ENCODE results near the gene SETD7.

DNA sequence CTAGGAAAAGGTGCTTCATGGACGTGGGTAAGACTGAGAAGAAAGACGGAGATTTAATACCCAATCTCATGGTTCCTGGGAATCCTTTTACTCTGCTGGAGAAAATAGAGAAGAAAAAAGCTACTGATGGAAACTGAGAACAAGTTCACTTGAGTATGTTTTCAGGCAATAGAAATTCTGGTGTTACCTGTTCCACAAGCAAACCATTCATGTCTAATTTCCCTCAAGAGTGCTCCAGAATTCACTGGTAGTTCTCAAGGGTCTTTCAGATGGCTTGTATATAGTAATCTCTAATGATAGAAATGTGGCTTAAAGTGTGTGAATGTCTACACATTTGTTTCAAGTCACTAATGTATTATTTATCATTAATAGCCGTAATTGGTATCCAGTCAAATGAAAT lies 22.5 kb downstream of the SETD7 start:
- TF ChIP-seq POLR2AphosphoS5 (IDR thresholded peaks at IDR 0.05; ENCODE audit: low read depth, low read length) (no peak), TAF1 (IDR thresholded peaks at IDR 0.05; ENCODE audit: borderline replicate concordance, insufficient read depth, low read length) (no peak), SIN3A (IDR thresholded peaks at IDR 0.05; ENCODE audit: borderline replicate concordance, insufficient read depth, low read length) (no peak), REST (IDR thresholded peaks at IDR 0.05; ENCODE audit: insufficient read depth in 1 of 2, low read depth in 2 of 2, low read length in 2 of 2) (no peak), FOXP2 (optimal IDR thresholded peaks at IDR 0.05; ENCODE audit: borderline replicate concordance, extremely low read depth, extremely low read length, insufficient read depth) (no peak)
